SJCRH30 (cell line): ENCODE results near the gene GNAQ. TPM values are rescaled to one million over a fixed set of nuclear protein-coding genes. Genes with fewer than 3 reads are reported as not detected.
"Not testable (repeated sequence)": the region's sequence is repeated elsewhere in the genome, so short reads cannot be mapped to it uniquely, and the experiment has no call there.

Source experiments
- DNase-seq, 2 experiments: peaks; one replicate each; pipeline ENCODE4 v3.0.0-alpha.2; 2015 to 2020
- H3K27ac ChIP-seq: fragments of 250-450 bp; sonication (Bioruptor Pico); 2 replicates; pipeline ENCODE4 v1.5.1; 2020; ENCODE audit warnings: mild to moderate bottlenecking, moderate library complexity
- H3K27me3 ChIP-seq: fragments of 250-450 bp; sonication (Bioruptor Pico); 2 replicates; pipeline ENCODE4 v1.5.1; 2020; ENCODE audit warnings: mild to moderate bottlenecking, moderate library complexity
- H3K36me3 ChIP-seq: fragments of 250-450 bp; sonication (Bioruptor Pico); 2 replicates; pipeline ENCODE4 v1.5.1; 2020; ENCODE audit warnings: mild to moderate bottlenecking, moderate library complexity
- H3K4me1 ChIP-seq: fragments of 250-450 bp; sonication (Bioruptor Pico); 2 replicates; pipeline ENCODE4 v1.5.1; 2020; ENCODE audit warnings: mild to moderate bottlenecking, moderate library complexity
- H3K4me3 ChIP-seq: fragments of 250-450 bp; sonication (Bioruptor Pico); 2 replicates; pipeline ENCODE4 v1.5.1; 2020; ENCODE audit warnings: mild to moderate bottlenecking, moderate library complexity
- H3K9me3 ChIP-seq: fragments of 250-450 bp; sonication (Bioruptor Pico); replicated peaks from 2 replicates; pipeline ENCODE4 v1.5.1; 2020; ENCODE audit warnings: mild to moderate bottlenecking, moderate library complexity
- total RNA-seq: library from RNA; depleted of rRNA; stranded (reverse); fragments of >200 nt; shearing (Covaris generic); gene quantifications from 2 replicates; pipeline ENCODE4 v1.2.3, GENCODE V29; 2014

Gene GNAQ
- total RNA-seq, 1 experiment from 2014 or later: 28.8 TPM

- no peak for DNase-seq
- peaks cover 27% of the 10 kb centered on the region for H3K4me1 ChIP-seq
- no peak overlapping the region for H3K4me3 ChIP-seq
- H3K9me3 ChIP-seq: no peaks in the 10 kb centered on the region
- no peaks in the 10 kb centered on the region for H3K27me3 ChIP-seq
- no peaks in the 10 kb centered on the region for H3K36me3 ChIP-seq
- H3K27ac ChIP-seq: no peak overlapping the region
These were observed 155.0 kb downstream of the GNAQ start for GRCh38 chr9:77876590-77876989.

GRCh38 chr9:77876091-77876490, 155.5 kb downstream of the GNAQ start:
- Histone ChIP-seq H3K27ac (no peak overlapping the region), H3K36me3 (no peaks in the 10 kb centered on the region), H3K4me1 (peaks cover 27% of the 10 kb centered on the region), H3K27me3 (no peaks in the 10 kb centered on the region), H3K4me3 (no peak overlapping the region), H3K9me3 (no peaks in the 10 kb centered on the region)
- peak; percentile 62 to 74 for DNase-seq

- peaks cover 20% of the 10 kb centered on the region for H3K4me1 ChIP-seq
These were observed 158.7 kb downstream of the GNAQ start for GRCh38 chr9:77872863-77873262.

GRCh38 chr9:77872177-77872576, 159.4 kb downstream of the GNAQ start:
- no peak overlapping the region for H3K4me3 ChIP-seq
- H3K27ac ChIP-seq: no peak overlapping the region
- H3K27me3 ChIP-seq: no peaks in the 10 kb centered on the region
- no peaks in the 10 kb centered on the region for H3K9me3 ChIP-seq
- H3K36me3 ChIP-seq: no peaks in the 10 kb centered on the region; the same call in 1 of the 2 replicates
- no peak for DNase-seq
- peaks cover 14% of the 10 kb centered on the region for H3K4me1 ChIP-seq

More at GRCh38 chr9:77872863-77873262, 158.7 kb downstream of the GNAQ start:
- Histone ChIP-seq H3K27ac (no peak overlapping the region), H3K4me3 (no peak overlapping the region), H3K36me3 (no peaks in the 10 kb centered on the region; the same call in 1 of the 2 replicates), H3K9me3 (no peaks in the 10 kb centered on the region), H3K27me3 (no peaks in the 10 kb centered on the region)
- DNase-seq: no peak

GRCh38 chr9:77871483-77871882, 160.1 kb downstream of the GNAQ start:
- Histone ChIP-seq H3K36me3 (no peaks in the 10 kb centered on the region; the same call in 1 of the 2 replicates), H3K27ac (no peak overlapping the region), H3K4me3 (no peak overlapping the region), H3K4me1 (peaks cover 9% of the 10 kb centered on the region), H3K27me3 (no peaks in the 10 kb centered on the region), H3K9me3 (no peaks in the 10 kb centered on the region)
- DNase-seq: no peak

GRCh38 chr9:77866878-77867277, 164.7 kb downstream of the GNAQ start:
- no peak overlapping the region for H3K4me3 ChIP-seq
- H3K4me1 ChIP-seq: no peaks in the 10 kb centered on the region; the same call in 1 of the 2 replicates
- no peak overlapping the region for H3K27ac ChIP-seq
- H3K36me3 ChIP-seq: no peaks in the 10 kb centered on the region; the same call in 1 of the 2 replicates
- DNase-seq: no peak
- no peaks in the 10 kb centered on the region for H3K27me3 ChIP-seq
- H3K9me3 ChIP-seq: no peaks in the 10 kb centered on the region

GRCh38 chr9:77865385-77866047, 166.1 kb downstream of the GNAQ start:
- H3K27me3 ChIP-seq: no peaks in the 10 kb centered on the region
- no peaks in the 10 kb centered on the region for H3K9me3 ChIP-seq
- DNase-seq: no peak
- H3K4me1 ChIP-seq: no peaks in the 10 kb centered on the region
- no peaks in the 10 kb centered on the region; the same call in 1 of the 2 replicates for H3K36me3 ChIP-seq
- H3K4me3 ChIP-seq: no peak overlapping the region
- H3K27ac ChIP-seq: no peak overlapping the region

GRCh38 chr9:77864211-77864889, 167.3 kb downstream of the GNAQ start:
- no peaks in the 10 kb centered on the region for H3K27me3 ChIP-seq
- H3K36me3 ChIP-seq: no peaks in the 10 kb centered on the region; the same call in 1 of the 2 replicates
- no peak overlapping the region for H3K27ac ChIP-seq
- no peak for DNase-seq
- no peak overlapping the region for H3K4me3 ChIP-seq
- H3K9me3 ChIP-seq: no peaks in the 10 kb centered on the region
- H3K4me1 ChIP-seq: no peaks in the 10 kb centered on the region

- H3K27ac ChIP-seq, H3K27me3 ChIP-seq, H3K9me3 ChIP-seq, H3K4me3 ChIP-seq, H3K36me3 ChIP-seq, DNase-seq, H3K4me1 ChIP-seq: not testable (repeated sequence)
These were observed 168.0 kb downstream of the GNAQ start for GRCh38 chr9:77863638-77864037.

- not testable (repeated sequence) for H3K27ac ChIP-seq, H3K36me3 ChIP-seq, H3K4me1 ChIP-seq, H3K27me3 ChIP-seq, H3K9me3 ChIP-seq, H3K4me3 ChIP-seq, DNase-seq
These were observed 170.7 kb downstream of the GNAQ start for GRCh38 chr9:77860953-77861352.

GRCh38 chr9:77857513-77858259, 173.9 kb downstream of the GNAQ start:
- Histone ChIP-seq H3K9me3 (no peaks in the 10 kb centered on the region), H3K4me3 (no peak overlapping the region), H3K36me3 (no peaks in the 10 kb centered on the region), H3K4me1 (no peaks in the 10 kb centered on the region), H3K27me3 (no peaks in the 10 kb centered on the region), H3K27ac (no peak overlapping the region)
- no peak for DNase-seq

GRCh38 chr9:77856615-77857014, 175.0 kb downstream of the GNAQ start:
- DNase-seq: no peak
- no peak overlapping the region for H3K27ac ChIP-seq
- H3K4me1 ChIP-seq: no peaks in the 10 kb centered on the region
- no peaks in the 10 kb centered on the region for H3K27me3 ChIP-seq
- H3K36me3 ChIP-seq: no peaks in the 10 kb centered on the region
- H3K9me3 ChIP-seq: no peaks in the 10 kb centered on the region
- H3K4me3 ChIP-seq: no peak overlapping the region

GRCh38 chr9:77854916-77855311, 176.7 kb downstream of the GNAQ start:
- no peak for DNase-seq

GRCh38 chr9:77854258-77854915, 177.2 kb downstream of the GNAQ start:
- Histone ChIP-seq H3K9me3 (no peaks in the 10 kb centered on the region), H3K4me3 (no peak overlapping the region), H3K27ac (no peak overlapping the region), H3K4me1 (no peaks in the 10 kb centered on the region), H3K36me3 (no peaks in the 10 kb centered on the region), H3K27me3 (no peaks in the 10 kb centered on the region)
- no peak for DNase-seq

More at GRCh38 chr9:77854916-77855311, 176.7 kb downstream of the GNAQ start:
- Histone ChIP-seq H3K4me3 (no peak overlapping the region), H3K4me1 (no peaks in the 10 kb centered on the region), H3K27ac (no peak overlapping the region), H3K36me3 (no peaks in the 10 kb centered on the region), H3K27me3 (no peaks in the 10 kb centered on the region), H3K9me3 (no peaks in the 10 kb centered on the region)

GRCh38 chr9:77853716-77854115, 177.9 kb downstream of the GNAQ start:
- no peak for DNase-seq
- Histone ChIP-seq H3K27ac (no peak overlapping the region), H3K4me3 (no peak overlapping the region), H3K4me1 (no peaks in the 10 kb centered on the region), H3K9me3 (no peaks in the 10 kb centered on the region), H3K27me3 (no peaks in the 10 kb centered on the region), H3K36me3 (no peaks in the 10 kb centered on the region)
